GM06990 (cell line): ENCODE measurements around the gene B3GNT9.

Experiments
- DNase-seq: peaks from one replicate; pipeline ENCODE4 v3.0.0-alpha.2; 2011; ENCODE audit not compliant: insufficient read length; ENCODE audit errors: extremely low read depth
- H3K27me3 ChIP-seq: replicated peaks from 2 replicates; pipeline ENCODE4 v1.6.0; 2011; ENCODE audit warnings: low read length; ENCODE audit not compliant: control insufficient read depth, insufficient read depth
- H3K36me3 ChIP-seq: 2 replicates; pipeline ENCODE4 v1.5.1; 2011; ENCODE audit warnings: low read length; ENCODE audit not compliant: control insufficient read depth, insufficient read depth
- H3K4me3 ChIP-seq: replicated peaks from 2 replicates; pipeline ENCODE4 v1.5.1; 2011; ENCODE audit warnings: low read depth, mild to moderate bottlenecking, control low read depth, low read length
- TF ChIP-seq, protein P1 (sequence below): IDR thresholded peaks from 2 replicates; pipeline ENCODE4 v1.5.1; 2011; ENCODE audit warnings: low read length, control low read depth, mild to moderate bottlenecking, inconsistent platforms; ENCODE audit not compliant: insufficient read depth, poor library complexity, severe bottlenecking

The B3GNT9 gene

DNA sequence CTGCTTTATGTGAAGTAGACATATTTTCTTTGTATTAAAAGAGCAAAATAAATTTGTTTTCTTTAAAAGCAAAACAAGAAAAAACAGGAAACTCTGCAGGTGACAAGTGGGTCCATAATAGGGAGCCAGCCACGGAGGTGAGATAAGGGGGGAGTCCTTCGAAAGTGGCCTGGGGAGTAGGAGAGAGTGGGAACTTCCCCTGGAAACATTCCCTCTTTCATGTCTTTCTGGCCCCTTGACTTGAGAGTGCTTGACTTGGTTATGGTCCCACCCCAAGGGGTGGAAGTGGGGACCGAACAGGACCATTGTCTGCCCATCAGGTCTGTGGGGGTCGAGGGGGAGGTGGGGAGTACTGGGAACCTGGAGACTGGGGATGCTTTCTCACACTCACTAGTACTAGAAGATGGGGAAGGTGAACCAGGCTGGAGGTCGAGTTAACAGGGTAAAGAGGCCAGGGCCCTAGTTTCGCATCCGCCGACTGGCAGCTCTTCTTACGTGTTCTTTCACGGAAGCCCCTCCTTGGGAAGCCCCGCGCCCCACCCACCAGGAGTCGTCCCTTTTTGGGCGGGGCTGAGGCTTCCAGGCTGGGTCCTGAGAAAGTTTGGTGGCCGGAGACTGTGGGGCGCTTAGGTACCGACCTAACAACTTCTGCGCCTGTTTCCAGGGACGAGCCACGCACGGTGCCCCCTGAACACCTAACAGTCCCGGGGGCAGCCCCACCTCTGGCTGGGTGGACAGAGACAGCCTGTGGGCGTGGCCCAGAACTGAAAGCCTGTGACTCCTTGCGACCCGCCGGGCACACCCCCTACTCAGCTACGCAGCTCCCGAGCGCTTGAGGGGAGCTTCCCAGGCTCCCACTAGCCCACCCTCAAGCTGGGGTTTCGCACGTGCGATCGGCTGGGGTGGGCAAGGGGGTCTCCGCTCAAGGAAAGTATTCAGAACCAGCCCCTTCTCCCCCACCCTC lies 8.1 kb upstream of the B3GNT9 start:
- TF ChIP-seq, protein P1, sequence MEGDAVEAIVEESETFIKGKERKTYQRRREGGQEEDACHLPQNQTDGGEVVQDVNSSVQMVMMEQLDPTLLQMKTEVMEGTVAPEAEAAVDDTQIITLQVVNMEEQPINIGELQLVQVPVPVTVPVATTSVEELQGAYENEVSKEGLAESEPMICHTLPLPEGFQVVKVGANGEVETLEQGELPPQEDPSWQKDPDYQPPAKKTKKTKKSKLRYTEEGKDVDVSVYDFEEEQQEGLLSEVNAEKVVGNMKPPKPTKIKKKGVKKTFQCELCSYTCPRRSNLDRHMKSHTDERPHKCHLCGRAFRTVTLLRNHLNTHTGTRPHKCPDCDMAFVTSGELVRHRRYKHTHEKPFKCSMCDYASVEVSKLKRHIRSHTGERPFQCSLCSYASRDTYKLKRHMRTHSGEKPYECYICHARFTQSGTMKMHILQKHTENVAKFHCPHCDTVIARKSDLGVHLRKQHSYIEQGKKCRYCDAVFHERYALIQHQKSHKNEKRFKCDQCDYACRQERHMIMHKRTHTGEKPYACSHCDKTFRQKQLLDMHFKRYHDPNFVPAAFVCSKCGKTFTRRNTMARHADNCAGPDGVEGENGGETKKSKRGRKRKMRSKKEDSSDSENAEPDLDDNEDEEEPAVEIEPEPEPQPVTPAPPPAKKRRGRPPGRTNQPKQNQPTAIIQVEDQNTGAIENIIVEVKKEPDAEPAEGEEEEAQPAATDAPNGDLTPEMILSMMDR: no peak
- Histone ChIP-seq H3K36me3 (peaks cover 2% of the 10 kb centered on the region), H3K4me3 (peak overlapping the region; percentile 98), H3K27me3 (no peaks in the 10 kb centered on the region; the same call in 1 of the 2 replicates)
- peak; percentile 88 for DNase-seq

DNA sequence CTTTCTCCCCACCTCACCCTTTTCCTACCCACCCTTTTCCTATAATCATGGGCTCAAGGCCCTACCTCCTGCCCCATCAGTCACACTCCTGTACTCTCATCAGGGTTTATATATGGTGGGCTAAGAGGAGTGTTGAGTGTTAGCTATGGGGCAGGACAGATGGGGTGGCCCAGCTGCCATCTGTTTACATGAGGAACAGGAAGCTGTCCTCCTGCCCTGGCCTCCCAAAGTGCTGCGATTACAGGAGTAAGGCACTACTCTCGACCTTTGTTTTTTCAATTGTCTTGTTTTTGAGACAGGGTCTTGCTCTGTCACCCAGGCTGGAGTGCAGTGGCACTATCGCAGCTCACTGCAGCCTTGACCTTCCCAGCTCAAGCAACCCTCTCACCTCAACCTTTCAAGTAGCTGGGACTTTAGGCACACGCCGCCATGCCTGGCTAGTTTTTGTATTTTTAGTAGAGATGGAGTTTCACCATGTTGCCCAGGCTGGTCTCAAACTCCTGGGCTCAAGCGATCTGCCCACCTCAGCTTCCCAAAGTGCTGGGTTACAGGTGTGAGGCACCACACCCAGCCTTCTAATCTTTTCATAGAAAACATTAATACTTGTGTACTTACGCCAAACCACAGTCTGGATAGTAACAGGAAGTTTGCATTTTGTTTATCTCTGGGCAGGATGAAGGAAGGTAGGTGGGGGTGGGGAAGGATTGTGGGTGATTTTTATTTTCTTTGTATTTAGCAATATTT lies 7.3 kb upstream of the B3GNT9 start:
- Histone ChIP-seq H3K27me3 (no peaks in the 10 kb centered on the region; the same call in 1 of the 2 replicates), H3K36me3 (peaks cover 2% of the 10 kb centered on the region), H3K4me3 (peak overlapping the region; percentile 98)
- DNase-seq: no peak
- TF ChIP-seq, protein P1: no peak

DNA sequence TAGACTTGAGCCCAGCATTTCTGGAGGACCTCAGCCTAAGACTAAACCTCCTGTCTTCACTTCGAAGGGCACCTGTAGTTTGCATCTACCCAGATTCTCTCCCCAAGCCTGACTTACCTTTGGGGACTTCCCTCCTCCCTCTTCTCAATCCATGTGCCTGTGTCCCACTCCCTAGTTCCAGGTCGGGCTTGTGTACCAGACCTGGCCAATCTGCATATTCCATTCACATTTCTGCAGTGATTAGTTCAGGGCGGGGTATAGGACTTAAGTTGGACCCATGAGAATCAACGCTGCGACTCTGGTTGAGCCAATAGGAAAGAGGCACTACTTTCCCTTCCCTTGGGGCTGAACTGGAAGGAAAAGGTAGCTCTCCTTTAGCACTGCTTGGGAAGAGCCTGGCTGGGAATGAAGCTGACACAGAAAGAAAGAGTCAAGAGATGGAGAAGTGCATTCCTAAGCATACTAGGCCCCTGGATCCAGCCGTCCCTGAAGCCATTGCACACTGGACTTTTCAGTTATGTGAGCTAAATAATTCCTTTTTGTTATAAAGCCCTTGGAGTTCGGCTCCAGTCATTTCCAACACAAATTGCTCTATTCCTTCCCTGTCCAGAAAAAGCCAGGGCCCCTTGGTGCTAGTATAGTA lies 6.4 kb upstream of the B3GNT9 start:
- no peaks in the 10 kb centered on the region for H3K27me3 ChIP-seq
- no peak for DNase-seq
- TF ChIP-seq, protein P1: no peak
- H3K4me3 ChIP-seq: no peak overlapping the region
- H3K36me3 ChIP-seq: peaks cover 2% of the 10 kb centered on the region

DNA sequence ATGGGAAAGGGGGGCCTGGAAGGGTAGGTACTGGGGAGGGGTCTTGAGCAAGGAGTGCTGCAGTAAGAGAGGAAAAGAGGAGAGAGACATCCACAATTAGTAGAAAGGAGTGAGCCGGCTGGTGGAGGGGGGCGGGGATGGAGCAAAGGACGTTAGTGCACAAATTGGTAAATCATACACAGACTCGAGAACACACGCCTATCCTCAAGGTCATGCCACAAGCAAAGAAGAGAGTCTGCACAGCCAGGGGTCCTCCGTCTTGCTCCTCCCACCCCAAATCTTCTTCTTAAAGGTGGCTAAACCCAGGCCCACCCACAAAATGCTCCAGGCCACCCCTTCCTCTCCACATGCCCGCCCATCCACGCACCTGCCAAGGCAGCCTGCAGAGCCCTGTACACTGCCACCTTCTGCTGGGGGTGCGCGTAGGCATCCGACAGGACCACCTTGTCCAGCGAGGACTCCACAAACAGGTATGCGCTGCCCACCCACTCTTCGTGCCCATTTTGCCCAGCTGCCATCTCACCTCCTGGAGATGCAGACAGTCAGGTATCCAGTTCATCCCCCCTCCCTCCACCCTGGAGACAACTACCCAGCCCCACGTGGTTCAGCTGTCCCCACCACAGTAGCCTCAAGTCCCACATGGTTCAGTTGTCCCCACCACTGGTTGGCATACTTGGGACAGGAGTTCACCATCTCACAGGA lies 5.5 kb upstream of the B3GNT9 start:
- H3K4me3 ChIP-seq: no peak overlapping the region
- no peaks in the 10 kb centered on the region for H3K27me3 ChIP-seq
- DNase-seq: no peak
- H3K36me3 ChIP-seq: peaks cover 2% of the 10 kb centered on the region
- TF ChIP-seq, protein P1: no peak
